HAP-1 (cell line): Measurements from ENCODE around the gene ZNF277.
"Not testable (repeated sequence)": the region's sequence is repeated elsewhere in the genome, so short reads cannot be mapped to it uniquely, and the experiment has no call there.

Experiments
- DNase-seq, 2 experiments: peaks; one replicate each; pipeline ENCODE4 v3.0.0-alpha.2; 2016 to 2020; ENCODE audit warnings: low spot score in 2 of 2
- H3K27me3 ChIP-seq: fragments of 250-450 bp; sonication (Bioruptor Pico); 2 replicates; pipeline ENCODE4 v1.5.1; 2020; ENCODE audit warnings: low read depth, mild to moderate bottlenecking, moderate library complexity
- H3K36me3 ChIP-seq: fragments of 250-450 bp; sonication (Bioruptor Pico); replicated peaks from 2 replicates; pipeline ENCODE4 v1.5.1; 2020; ENCODE audit warnings: mild to moderate bottlenecking
- H3K4me1 ChIP-seq: fragments of 250-450 bp; sonication (Bioruptor Pico); 2 replicates; pipeline ENCODE4 v1.5.1; 2020; ENCODE audit warnings: mild to moderate bottlenecking
- H3K4me3 ChIP-seq: fragments of 250-450 bp; sonication (Bioruptor Pico); 2 replicates; pipeline ENCODE4 v1.5.1; 2020; ENCODE audit warnings: mild to moderate bottlenecking, moderate library complexity
- H3K9me3 ChIP-seq: fragments of 250-450 bp; sonication (Bioruptor Pico); 2 replicates; pipeline ENCODE4 v1.5.1; 2020; ENCODE audit warnings: mild to moderate bottlenecking, moderate library complexity
- in situ Hi-C: fragments of 300-500 bp; cut with MboI; formaldehyde crosslinking; loops from 3 replicates; pipeline ENCODE4 v1.14.3; 2020; ENCODE audit warnings: low sequenced_read_pairs, inconsistent platforms, mixed read lengths

Gene ZNF277

DNA sequence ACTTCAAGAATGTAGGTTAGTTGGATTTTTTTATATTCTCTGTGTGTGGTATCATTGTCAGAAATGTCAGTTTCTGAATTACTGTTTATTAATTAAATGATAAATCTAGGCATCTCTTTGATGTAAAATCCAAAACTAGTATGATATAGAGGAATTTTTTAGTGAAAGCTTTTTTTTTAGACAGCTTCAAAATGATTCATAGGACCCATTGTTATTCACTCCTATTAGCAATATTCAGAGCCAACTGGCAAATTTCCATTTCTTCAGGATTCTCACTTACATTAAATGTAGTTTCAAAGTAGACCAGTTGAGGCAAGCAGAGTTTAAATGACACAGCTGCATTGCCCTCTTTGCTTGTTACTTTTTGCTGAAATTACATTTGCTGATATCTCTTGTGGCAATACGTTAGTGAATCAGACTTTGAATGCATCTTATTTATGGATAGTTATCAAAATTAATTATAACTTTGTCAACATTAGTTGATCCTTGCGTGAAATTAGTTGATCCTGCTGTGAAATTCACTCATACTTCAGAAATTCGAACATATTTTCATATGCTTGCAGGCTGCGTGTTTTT is 20.3 kb downstream of the ZNF277 start:
- in situ Hi-C loops = no loop called here
- no peak for DNase-seq
- H3K27me3 ChIP-seq = no peaks in the 10 kb centered on the region
- H3K4me3 ChIP-seq = no peak overlapping the region
- H3K4me1 ChIP-seq = no peaks in the 10 kb centered on the region
- no peaks in the 10 kb centered on the region for H3K9me3 ChIP-seq
- no peaks in the 10 kb centered on the region for H3K36me3 ChIP-seq

DNA sequence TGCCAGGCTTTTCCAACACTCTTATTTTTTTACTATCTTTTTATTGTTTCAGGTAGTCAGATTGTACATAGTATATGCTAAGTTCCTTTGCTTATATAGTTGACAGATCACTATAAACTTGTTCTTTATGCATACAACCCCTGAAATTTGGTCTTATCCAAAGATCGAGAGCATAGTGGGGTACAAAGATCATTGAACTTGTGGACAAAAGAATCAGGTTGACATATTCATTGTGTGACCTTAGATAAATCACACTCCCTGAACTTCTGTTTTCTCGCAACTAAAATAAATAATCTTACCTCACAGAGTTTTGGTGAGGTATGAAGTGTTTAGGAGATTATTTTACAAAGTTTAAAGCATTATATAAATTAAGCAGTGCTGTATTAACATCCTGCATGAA is 22.1 kb downstream of the ZNF277 start:
- H3K4me1 ChIP-seq = no peaks in the 10 kb centered on the region
- DNase-seq = no peak
- H3K36me3 ChIP-seq = no peaks in the 10 kb centered on the region
- H3K9me3 ChIP-seq = no peaks in the 10 kb centered on the region
- no peak overlapping the region for H3K4me3 ChIP-seq
- no peaks in the 10 kb centered on the region for H3K27me3 ChIP-seq
- in situ Hi-C loops = no loop called here

DNA sequence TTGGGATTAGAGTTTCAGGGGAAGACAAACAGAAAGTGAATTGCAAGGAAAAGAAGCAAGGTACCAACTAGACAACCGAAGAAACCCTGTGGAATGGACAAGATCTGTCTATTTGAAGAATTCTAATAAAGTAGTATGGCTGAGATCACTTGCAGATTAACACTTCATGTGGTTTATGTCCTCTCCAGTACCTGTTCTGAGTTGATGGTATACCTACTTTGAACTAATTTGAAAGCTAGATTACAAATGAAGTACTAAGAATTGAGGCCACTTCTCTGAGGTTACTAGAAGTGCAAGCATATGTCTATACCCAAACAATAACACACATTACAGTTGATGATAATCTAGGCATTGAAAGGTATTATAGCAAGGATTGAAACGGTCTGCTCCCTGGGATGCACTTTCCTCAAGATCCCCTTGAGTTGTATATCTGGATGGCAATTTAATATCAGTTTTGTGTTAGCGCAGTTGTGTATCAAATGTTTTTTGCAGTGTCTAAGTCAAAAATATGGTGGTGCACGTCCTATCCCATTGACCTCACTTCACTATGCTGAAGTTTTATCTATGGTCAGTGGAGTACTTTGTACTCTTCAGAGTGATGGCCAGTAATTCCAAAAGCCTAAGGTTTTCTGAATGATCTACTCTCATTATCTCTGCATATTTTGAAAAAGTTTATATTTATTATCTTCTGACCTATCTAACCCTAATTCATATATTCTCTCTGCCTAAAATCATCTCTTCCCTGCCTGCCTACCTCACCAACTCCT is 25.9 kb downstream of the ZNF277 start:
- no peak for DNase-seq
- Histone ChIP-seq H3K9me3 (no peaks in the 10 kb centered on the region), H3K4me1 (no peaks in the 10 kb centered on the region), H3K36me3 (no peaks in the 10 kb centered on the region), H3K27me3 (no peaks in the 10 kb centered on the region), H3K4me3 (no peak overlapping the region)
- in situ Hi-C loops = no loop called here

DNA sequence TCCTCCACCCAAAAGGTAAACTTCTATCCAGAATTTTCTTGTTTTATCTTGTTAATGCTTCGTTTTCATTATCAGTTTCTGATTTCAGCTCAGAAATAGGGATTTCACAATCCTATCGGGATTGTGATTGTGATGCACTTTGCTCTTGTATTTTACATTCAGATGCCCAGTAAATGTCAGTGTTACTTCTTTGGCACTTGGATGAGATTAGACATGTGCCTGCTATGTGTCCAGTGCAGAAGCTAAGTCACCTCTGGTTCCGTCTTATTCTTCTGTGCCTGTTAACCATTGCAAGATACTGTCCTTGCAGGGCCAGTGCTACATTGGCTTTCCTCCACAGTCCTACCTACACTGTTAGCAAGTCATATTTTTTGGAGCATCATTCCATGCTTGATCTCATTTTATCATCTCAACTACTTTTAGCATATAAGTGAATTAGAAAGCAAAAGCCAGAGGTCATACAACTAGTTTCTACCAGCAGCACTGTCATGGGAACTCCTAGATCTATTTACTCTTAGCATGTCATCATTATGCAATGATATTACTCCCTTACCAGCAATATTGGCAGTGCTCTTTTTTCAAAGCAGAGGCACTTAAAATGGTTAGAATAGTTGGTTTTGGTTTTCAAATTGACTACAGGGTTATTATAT is 26.7 kb downstream of the ZNF277 start:
- no peak for DNase-seq
- no peaks in the 10 kb centered on the region for H3K4me1 ChIP-seq
- no peaks in the 10 kb centered on the region for H3K27me3 ChIP-seq
- H3K9me3 ChIP-seq = no peaks in the 10 kb centered on the region
- H3K36me3 ChIP-seq = no peaks in the 10 kb centered on the region
- in situ Hi-C loops = no loop called here
- H3K4me3 ChIP-seq = no peak overlapping the region

DNA sequence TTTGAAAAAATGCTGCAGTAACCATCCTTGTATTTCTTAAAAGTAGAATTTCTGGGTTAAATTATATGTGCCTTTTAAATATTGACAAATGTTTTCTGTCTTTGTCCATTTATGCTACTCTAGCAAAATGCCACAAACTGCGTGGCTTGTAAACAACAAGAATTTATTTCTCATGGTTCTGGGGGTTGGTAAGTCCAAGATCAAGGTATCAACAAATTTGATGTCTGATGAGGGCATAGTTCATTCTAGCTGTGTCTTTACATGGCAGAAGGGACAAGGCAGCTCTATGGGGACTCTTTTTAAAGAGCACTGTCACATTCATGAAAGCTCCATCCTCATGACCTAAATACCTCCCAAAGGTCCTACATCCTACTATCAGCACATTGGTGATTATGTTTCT is 27.7 kb downstream of the ZNF277 start:
- in situ Hi-C loops = no loop called here
- H3K27me3 ChIP-seq = no peaks in the 10 kb centered on the region
- no peaks in the 10 kb centered on the region for H3K4me1 ChIP-seq
- DNase-seq = no peak
- H3K9me3 ChIP-seq = no peaks in the 10 kb centered on the region
- no peaks in the 10 kb centered on the region for H3K36me3 ChIP-seq
- H3K4me3 ChIP-seq = no peak overlapping the region

DNA sequence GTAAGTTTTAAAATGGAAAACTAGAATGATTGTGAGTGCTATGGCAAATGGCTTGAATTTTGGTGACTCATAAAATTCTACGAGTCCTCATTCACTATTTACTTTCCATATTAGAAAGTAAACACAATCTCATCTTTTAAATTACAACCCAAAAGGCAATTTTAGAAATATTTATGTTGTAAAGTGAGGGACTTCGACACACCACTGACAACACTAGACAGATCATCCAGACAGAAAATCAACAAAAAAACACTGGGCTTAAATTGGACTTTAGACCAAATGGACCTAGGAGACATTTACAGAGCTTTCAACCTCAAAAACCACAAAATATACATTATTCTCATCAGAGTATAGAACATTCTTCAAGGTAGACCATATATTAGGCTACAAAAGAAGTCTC is 30.1 kb downstream of the ZNF277 start:
- Histone ChIP-seq H3K9me3 (no peaks in the 10 kb centered on the region), H3K27me3 (no peaks in the 10 kb centered on the region), H3K4me1 (no peaks in the 10 kb centered on the region), H3K36me3 (no peaks in the 10 kb centered on the region), H3K4me3 (no peak overlapping the region)
- no peak for DNase-seq
- in situ Hi-C loops = no loop called here

DNA sequence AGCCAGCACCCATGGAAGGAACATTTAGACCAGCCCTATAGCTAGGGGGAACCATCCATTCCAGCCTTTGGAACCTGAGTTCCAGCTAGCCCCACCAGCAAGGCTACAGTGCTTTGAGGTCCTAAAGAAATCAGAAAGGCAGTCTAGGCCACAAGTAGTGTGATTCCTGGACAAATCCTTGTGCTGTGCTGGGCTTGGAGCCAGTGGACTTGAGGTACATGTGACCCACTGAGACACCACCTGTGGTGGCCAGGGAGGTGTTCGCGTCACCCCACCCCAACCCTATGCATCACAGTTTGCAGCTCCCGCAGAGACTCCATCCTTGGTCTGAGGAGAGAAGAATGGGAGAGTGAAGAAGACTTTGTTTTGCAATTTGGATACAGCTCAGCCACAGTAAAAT is 31.8 kb downstream of the ZNF277 start:
- in situ Hi-C loops = no loop called here
- no peaks in the 10 kb centered on the region for H3K36me3 ChIP-seq
- no peaks in the 10 kb centered on the region for H3K27me3 ChIP-seq
- no peak for DNase-seq
- no peaks in the 10 kb centered on the region for H3K4me1 ChIP-seq
- no peaks in the 10 kb centered on the region for H3K9me3 ChIP-seq
- H3K4me3 ChIP-seq = no peak overlapping the region

DNA sequence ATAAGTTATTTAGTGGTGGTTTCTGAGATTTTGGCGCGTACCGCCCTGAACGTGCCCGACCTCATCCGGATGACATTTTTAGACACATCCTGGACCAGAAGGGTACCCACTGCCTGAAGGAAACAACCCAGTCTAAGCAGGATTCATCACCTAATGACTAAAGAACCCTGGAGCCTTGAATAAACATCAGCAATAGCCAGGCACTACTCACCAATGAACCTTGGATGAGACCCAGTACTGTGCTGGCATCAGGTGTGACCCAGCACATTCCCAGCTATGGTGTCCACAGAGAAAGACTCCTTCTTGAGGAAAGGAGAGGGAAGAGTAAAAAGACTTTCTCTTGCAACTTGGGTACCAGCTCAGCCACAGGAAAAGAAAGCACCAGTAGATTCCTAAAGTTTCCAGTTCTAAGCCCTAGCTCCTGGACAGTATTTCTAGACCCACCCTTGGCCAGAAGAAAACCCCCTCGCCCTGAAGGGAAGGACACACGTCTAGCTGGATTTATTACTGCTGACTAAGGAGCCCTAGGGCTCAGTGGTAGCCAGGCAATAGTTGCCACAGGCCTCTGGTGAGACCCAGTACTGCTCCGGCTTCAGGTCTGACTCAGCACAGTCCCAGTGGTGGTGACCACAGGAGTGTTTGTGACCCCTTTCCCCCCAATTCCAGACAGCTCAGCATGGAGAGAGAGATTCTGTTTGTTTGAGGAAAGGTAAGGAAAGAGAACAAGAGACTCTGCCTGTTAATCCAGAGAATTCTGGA is 32.5 kb downstream of the ZNF277 start:
- in situ Hi-C loops = no loop called here
- H3K4me1 ChIP-seq = no peaks in the 10 kb centered on the region
- no peak overlapping the region for H3K4me3 ChIP-seq
- H3K9me3 ChIP-seq = no peaks in the 10 kb centered on the region
- no peaks in the 10 kb centered on the region for H3K27me3 ChIP-seq
- DNase-seq = no peak
- no peaks in the 10 kb centered on the region for H3K36me3 ChIP-seq

DNA sequence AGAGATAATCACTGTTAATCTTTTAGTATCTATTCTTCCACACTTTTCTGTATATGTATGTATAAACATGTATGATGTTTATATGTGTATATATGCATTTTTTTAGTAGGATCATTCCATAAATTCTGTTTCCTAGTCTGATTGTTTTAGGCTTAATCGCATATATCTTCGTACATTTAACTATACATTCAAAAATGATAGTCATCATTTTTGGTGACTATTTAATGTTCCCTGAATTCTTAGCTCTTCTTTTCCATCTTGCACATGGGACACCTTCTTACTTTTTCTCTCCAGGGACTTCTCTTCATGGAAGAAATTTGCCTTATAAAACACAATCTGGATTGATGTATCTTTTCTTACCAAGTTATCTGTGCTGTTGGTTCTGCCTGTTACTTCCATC is 42.1 kb downstream of the ZNF277 start:
- peaks cover 4% of the 10 kb centered on the region for H3K4me1 ChIP-seq
- in situ Hi-C loops = no loop called here
- no peak for DNase-seq
- H3K4me3 ChIP-seq = no peak overlapping the region
- H3K27me3 ChIP-seq = no peaks in the 10 kb centered on the region
- no peaks in the 10 kb centered on the region for H3K9me3 ChIP-seq
- no peaks in the 10 kb centered on the region for H3K36me3 ChIP-seq

DNA sequence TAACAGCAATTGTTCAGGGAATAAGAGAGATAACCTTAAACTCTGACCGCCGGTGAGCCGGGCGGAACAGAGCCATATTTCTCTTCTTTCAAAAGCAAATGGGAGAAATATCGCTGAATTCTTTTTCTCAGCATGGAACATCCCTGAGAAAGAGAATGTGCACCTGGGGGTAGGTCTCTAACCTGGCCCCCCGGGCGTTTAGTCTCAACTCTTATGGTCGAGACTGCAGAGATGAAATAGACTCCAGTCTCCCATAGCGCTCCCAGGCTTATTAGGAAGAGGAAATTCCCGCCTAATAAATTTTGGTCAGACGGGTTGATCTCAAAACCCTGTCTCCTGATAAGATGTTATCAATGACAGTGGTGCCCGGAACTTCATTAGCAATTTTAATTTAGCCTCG is 43.5 kb downstream of the ZNF277 start:
- DNase-seq, H3K36me3 ChIP-seq, in situ Hi-C loops, H3K4me1 ChIP-seq, H3K9me3 ChIP-seq, H3K4me3 ChIP-seq, H3K27me3 ChIP-seq: not testable (repeated sequence)

DNA sequence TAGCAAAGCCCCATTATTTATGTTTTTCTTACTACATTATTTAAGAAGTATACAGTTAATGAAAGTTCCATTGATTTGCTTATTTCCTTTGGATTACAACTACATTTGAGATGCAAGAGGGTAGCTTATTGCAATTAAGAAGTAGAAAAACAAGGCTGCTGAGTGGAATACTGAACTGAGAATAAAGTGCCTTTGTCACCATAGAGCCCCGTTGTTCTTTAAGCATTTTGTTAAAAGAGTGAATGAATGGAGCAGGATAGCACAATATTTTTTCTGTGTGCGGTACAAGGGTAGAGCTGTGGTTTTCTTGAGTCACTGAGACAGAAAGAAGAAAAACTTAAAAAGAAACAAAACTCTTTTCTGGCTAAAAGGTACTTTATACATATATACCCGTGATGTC is 45.6 kb downstream of the ZNF277 start:
- no peaks in the 10 kb centered on the region for H3K9me3 ChIP-seq
- peaks cover 4% of the 10 kb centered on the region for H3K4me1 ChIP-seq
- in situ Hi-C loops = no loop called here
- H3K36me3 ChIP-seq = no peaks in the 10 kb centered on the region
- H3K4me3 ChIP-seq = no peak overlapping the region
- no peaks in the 10 kb centered on the region for H3K27me3 ChIP-seq
- DNase-seq = no peak

DNA sequence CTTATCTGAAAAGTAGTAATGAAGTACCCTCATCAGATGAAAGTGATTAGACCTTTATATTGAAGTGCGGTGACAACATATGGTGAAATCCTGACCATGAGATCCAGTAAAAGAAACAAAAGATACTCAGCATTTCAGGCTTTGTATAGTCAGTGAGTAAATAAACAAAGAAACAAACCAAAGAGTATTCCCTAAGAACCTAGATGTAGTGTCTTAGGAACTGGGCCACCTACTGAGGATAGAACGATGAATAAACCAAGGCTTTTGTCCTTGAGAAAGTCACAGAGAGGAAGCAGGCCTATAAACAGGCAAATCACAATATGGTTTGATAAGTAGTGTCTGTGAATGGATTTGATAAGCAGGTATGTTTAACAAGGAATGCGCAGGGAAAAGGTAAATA is 46.2 kb downstream of the ZNF277 start:
- H3K9me3 ChIP-seq = no peaks in the 10 kb centered on the region
- DNase-seq = no peak
- no peak overlapping the region for H3K4me3 ChIP-seq
- no peaks in the 10 kb centered on the region for H3K36me3 ChIP-seq
- H3K27me3 ChIP-seq = no peaks in the 10 kb centered on the region
- in situ Hi-C loops = no loop called here
- H3K4me1 ChIP-seq = peaks cover 4% of the 10 kb centered on the region

DNA sequence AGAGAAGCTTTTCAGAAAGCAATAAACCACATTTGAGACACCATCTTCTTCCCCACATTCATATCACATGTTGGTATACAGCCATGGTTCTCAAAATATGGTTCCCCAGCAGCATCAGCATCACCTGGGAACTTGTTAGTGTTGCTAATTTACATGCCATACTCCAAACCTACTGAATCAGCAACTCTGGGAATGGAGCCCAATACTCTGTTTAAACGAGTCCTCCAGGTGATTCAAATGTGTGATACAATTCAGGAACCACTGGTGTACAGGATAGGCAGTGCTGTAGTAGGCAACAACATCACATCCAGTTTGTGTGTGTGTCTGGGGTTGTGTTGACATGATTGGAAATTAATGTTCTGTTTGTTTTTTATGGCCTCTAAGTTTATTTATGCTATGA is 47.7 kb downstream of the ZNF277 start:
- Histone ChIP-seq H3K36me3 (no peaks in the 10 kb centered on the region), H3K4me1 (peaks cover 4% of the 10 kb centered on the region), H3K27me3 (no peaks in the 10 kb centered on the region), H3K9me3 (no peaks in the 10 kb centered on the region), H3K4me3 (no peak overlapping the region)
- in situ Hi-C loops = no loop called here
- DNase-seq = no peak
